WI38 (cell line): ENCODE results near the gene HBZ.
"Not testable (repeated sequence)": the region's sequence is repeated elsewhere in the genome, so short reads cannot be mapped to it uniquely, and the experiment has no call there.

Source experiments
- H3K4me3 ChIP-seq: 2 replicates; pipeline ENCODE4 v1.5.1; 2011; ENCODE audit warnings: low read depth, mild to moderate bottlenecking, control low read depth, low read length
- CTCF ChIP-seq: IDR thresholded peaks from 2 replicates; pipeline ENCODE4 v1.5.1; 2012; ENCODE audit warnings: low read depth, mild to moderate bottlenecking, control low read depth, low read length

Gene HBZ

GRCh38 chr16:168424-168823, 16.0 kb downstream of the HBZ start:
- no peak for TF ChIP-seq CTCF
- H3K4me3 ChIP-seq: no peak overlapping the region

GRCh38 chr16:169014-169413, 16.6 kb downstream of the HBZ start:
- TF ChIP-seq CTCF: no peak
- no peak overlapping the region for H3K4me3 ChIP-seq

- H3K4me3 ChIP-seq: not testable (repeated sequence)
Observed at GRCh38 chr16:170088-170507, 17.7 kb downstream of the HBZ start.

GRCh38 chr16:170788-171187, 18.3 kb downstream of the HBZ start:
- no peak for TF ChIP-seq CTCF
- no peak overlapping the region for H3K4me3 ChIP-seq

GRCh38 chr16:172374-172941, 20.0 kb downstream of the HBZ start, which contains the start of gene HBA2:
Gene HBA2, plus strand, starts transcription at chr16:172876. Its CDS starts 37 bp downstream, at chr16:172913.
- not testable (repeated sequence) for H3K4me3 ChIP-seq

- H3K4me3 ChIP-seq: not testable (repeated sequence)
Observed at GRCh38 chr16:173211-173854, 20.9 kb downstream of the HBZ start.

GRCh38 chr16:173928-174769, 21.7 kb downstream of the HBZ start:
- not testable (repeated sequence) for H3K4me3 ChIP-seq

- no peak overlapping the region for H3K4me3 ChIP-seq
- no peak for TF ChIP-seq CTCF
Observed at GRCh38 chr16:175011-175949, 22.8 kb downstream of the HBZ start.

- H3K4me3 ChIP-seq: not testable (repeated sequence)
Observed at GRCh38 chr16:176006-176405, 23.6 kb downstream of the HBZ start.

GRCh38 chr16:176477-177382, 24.3 kb downstream of the HBZ start, which contains the start of gene HBA1:
Gene HBA1, plus strand, starts transcription at chr16:176680. Its CDS starts 37 bp downstream, at chr16:176717.
- not testable (repeated sequence) for H3K4me3 ChIP-seq
